NB4 (cell line): ENCODE results near the gene SLC30A7.
A peak's percentile ranks its signal among the peaks of the same experiment; 100 is the strongest.

Experiments
- DNase-seq: peaks from one replicate; pipeline ENCODE4 v3.0.0; 2010; ENCODE audit warnings: low read depth
- H3K4me3 ChIP-seq: one replicate; pipeline ENCODE4 v1.5.1; 2011; ENCODE audit warnings: mild to moderate bottlenecking, low read depth, low read length, moderate library complexity
- CTCF ChIP-seq: IDR thresholded peaks from one replicate; pipeline ENCODE4 v1.5.1; 2012; ENCODE audit warnings: low read depth, low read length
- MAX ChIP-seq: IDR thresholded peaks from 2 replicates; pipeline ENCODE4 v1.6.1; 2011; ENCODE audit warnings: low read depth, low read length
- MYC ChIP-seq: IDR thresholded peaks from 2 replicates; pipeline ENCODE4 v1.6.1; 2011; ENCODE audit warnings: low read depth, low read length
- POLR2A ChIP-seq: IDR thresholded peaks from 2 replicates; pipeline ENCODE4 v1.6.1; 2011; ENCODE audit warnings: mild to moderate bottlenecking; ENCODE audit not compliant: insufficient read length; ENCODE audit errors: extremely low read depth

SLC30A7 gene

GRCh38 chr1:100995198-100995988 lies 99.5 kb downstream of the SLC30A7 start:
- TF ChIP-seq POLR2A (no peak), MYC (no peak), CTCF (no peak), MAX (no peak)
- DNase-seq: no peak
- H3K4me3 ChIP-seq: no peak overlapping the region

GRCh38 chr1:100998426-100998825 lies 102.5 kb downstream of the SLC30A7 start:
- TF ChIP-seq POLR2A: no peak
- TF ChIP-seq CTCF: no peak
- no peak for TF ChIP-seq MYC
- TF ChIP-seq MAX: no peak
- DNase-seq: no peak
- no peak overlapping the region for H3K4me3 ChIP-seq

DNA sequence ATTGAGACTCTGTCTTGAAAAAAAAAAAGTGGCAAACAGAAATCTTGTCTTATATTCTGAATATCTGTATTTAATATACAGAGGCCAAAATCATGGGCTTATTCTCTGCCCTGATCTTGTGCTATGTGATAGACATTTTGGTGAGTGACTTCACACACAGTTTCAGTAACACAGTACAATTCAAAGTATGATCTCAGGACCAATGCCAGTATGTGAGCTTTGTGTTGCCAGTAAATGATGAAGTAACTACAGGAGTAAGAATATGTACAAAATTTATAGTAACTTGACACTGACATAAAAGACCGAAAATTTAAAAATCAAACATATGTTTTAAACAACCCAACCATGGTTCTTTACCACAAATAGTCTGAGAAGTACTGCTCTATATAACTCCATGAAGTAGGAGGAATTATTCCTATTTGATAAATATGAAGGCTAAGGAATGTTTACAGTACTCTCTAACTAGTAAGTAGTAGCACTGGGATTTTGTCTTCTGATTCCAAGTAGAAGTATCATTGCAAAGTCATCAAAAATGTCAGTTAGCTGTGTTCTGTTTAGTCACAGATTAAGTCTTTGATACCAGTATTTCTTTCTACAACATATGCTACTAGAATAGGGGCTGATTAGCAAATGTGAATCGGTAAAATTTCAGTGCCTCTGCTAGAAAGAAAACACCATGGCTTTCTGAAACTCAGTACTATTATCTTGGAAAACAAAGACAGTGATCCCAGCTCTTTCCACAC lies 104.4 kb downstream of the SLC30A7 start:
- no peak for DNase-seq
- H3K4me3 ChIP-seq: no peak overlapping the region
- no peak for TF ChIP-seq MYC
- TF ChIP-seq CTCF: no peak
- TF ChIP-seq POLR2A: no peak
- TF ChIP-seq MAX: no peak

DNA sequence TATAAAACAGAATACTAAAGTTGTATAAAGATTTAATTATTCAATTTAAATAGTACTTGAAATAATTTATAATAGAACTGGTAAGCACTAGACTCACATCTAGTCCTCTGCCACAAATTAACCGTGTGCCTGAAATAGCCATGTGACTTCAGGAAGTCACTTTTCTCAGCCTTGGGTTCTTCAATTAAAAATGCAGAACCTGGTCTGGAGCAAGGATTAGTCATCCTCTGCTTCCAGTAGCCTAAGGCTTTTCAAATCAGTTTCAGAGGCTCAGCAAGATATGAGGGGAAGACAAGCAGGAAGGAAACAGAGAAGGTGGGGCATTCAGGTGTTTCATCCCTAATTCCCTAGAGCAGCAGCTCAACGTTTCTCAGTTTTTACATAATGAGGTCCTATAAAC lies 106.7 kb downstream of the SLC30A7 start:
- no peak overlapping the region for H3K4me3 ChIP-seq
- DNase-seq: peak; percentile 68
- TF ChIP-seq MAX (peak; percentile 80), MYC (0 out of 2 replicates have a peak, but pooled peaks have one; percentile 15), POLR2A (no peak), CTCF (no peak)

DNA sequence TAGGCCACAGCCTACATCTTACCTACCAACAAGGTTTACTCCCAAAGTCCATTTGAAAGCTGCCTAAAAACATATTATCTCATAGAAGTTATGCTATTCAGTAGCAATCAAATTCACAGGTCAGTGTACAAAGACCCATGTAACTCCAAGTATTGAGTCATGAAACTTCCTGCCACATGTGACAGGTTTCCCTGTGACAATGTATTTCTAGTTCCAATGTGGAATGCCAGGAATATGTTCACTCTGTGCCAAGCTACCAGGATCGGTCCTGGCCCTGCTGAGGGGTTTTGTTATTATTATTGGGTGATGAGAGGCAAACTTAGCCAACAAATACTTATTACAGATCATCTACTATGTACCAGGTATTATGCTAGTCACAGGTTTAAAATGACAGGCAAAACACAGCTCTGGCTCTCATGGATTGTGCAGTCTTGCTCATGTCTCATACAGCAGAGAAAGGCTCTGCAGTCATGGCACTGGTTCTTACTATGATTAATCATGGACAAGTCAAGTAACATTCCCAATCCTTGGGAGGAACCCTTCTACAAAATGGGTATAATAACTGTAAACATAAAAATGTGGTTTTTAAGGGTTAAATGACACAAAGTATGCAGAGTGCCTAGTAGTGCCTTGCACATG lies 107.2 kb downstream of the SLC30A7 start:
- no peak overlapping the region for H3K4me3 ChIP-seq
- no peak for DNase-seq

More for the DNA sequence above, 107.2 kb downstream of the SLC30A7 start:
- TF ChIP-seq CTCF (no peak), MYC (no peak), MAX (no peak), POLR2A (no peak)
